WTC11 (cell line): ENCODE results near the gene GNAS. TPM values are rescaled to one million over a fixed set of nuclear protein-coding genes. Genes with fewer than 3 reads are reported as not detected.

Experiments
- ATAC-seq: fragments of 200-7000 bp; cut with Tn5 transposase; 2 replicates; pipeline ENCODE4 v1.10.0; 2021; ENCODE audit warnings: mild to moderate bottlenecking, moderate library complexity
- CTCF ChIA-PET: fragments of 300-600 bp; sonication (Branson Sonifier 250); formaldehyde crosslinking; loops from one replicate; lab custom pipeline; 2021; ENCODE audit warnings: antibody characterized with exemption; lab: Charles Lee
- POLR2A ChIA-PET: fragments of 350-600 bp; sonication (Branson Sonifier 250); formaldehyde crosslinking; loops from one replicate; lab custom pipeline; 2021; ENCODE audit warnings: antibody characterized with exemption; lab: Charles Lee
- DNase-seq: peaks from one replicate; pipeline ENCODE4 v3.0.0; 2021; ENCODE audit warnings: low spot score
- H3K27ac Mint-ChIP-seq: 2 replicates; pipeline ENCODE4 v1.8.0; 2021; ENCODE audit warnings: mixed read lengths
- H3K27me3 Mint-ChIP-seq: 2 replicates; pipeline ENCODE4 v1.8.0; 2021; ENCODE audit warnings: low read depth, mild to moderate bottlenecking, moderate library complexity, mixed read lengths
- H3K36me3 Mint-ChIP-seq: 2 replicates; pipeline ENCODE4 v1.8.0; 2021; ENCODE audit warnings: mixed read lengths
- H3K4me1 Mint-ChIP-seq: 2 replicates; pipeline ENCODE4 v1.8.0; 2022; ENCODE audit warnings: mixed read lengths
- H3K4me3 Mint-ChIP-seq: 2 replicates; pipeline ENCODE4 v1.8.0; 2021; ENCODE audit warnings: mild to moderate bottlenecking, moderate library complexity, mixed read lengths
- H3K9me3 Mint-ChIP-seq: 2 replicates; pipeline ENCODE4 v1.8.0; 2021; ENCODE audit warnings: mixed read lengths
- ARID4B ChIP-seq: sonication (generic); formaldehyde crosslinking; IDR thresholded peaks from 2 replicates; pipeline ENCODE4 v1.8.0; 2023; ENCODE audit warnings: missing genetic modification reagents, mild to moderate bottlenecking, borderline replicate concordance
- CREB1 ChIP-seq: sonication (generic); formaldehyde crosslinking; IDR thresholded peaks from 2 replicates; pipeline ENCODE4 v1.8.0; 2023; ENCODE audit warnings: mild to moderate bottlenecking, missing genetic modification reagents
- CTCF ChIP-seq: fragments of 200-600 bp; IDR thresholded peaks from 2 replicates; pipeline ENCODE4 v1.8.0; 2022; ENCODE audit warnings: antibody characterized with exemption
- IRF1 ChIP-seq: sonication (generic); formaldehyde crosslinking; IDR thresholded peaks from 2 replicates; pipeline ENCODE4 v1.8.0; 2023; ENCODE audit warnings: missing genetic modification reagents
- MYBL2 ChIP-seq: sonication (generic); formaldehyde crosslinking; IDR thresholded peaks from 2 replicates; pipeline ENCODE4 v1.8.1; 2023; ENCODE audit warnings: mild to moderate bottlenecking, moderate library complexity, missing genetic modification reagents
- NFYB ChIP-seq: sonication (generic); formaldehyde crosslinking; conservative IDR thresholded peaks from 2 replicates; pipeline ENCODE4 v1.8.0; 2022; ENCODE audit warnings: low read depth, missing genetic modification reagents
- ZMAT4 ChIP-seq: fragments of 250-450 bp; sonication (Bioruptor Pico); IDR thresholded peaks from 2 replicates; pipeline ENCODE4 v1.9.0; 2021; ENCODE audit warnings: mild to moderate bottlenecking
- ZNF219 ChIP-seq: sonication (generic); formaldehyde crosslinking; IDR thresholded peaks from 2 replicates; pipeline ENCODE4 v1.8.0; 2023; ENCODE audit warnings: missing genetic modification reagents, mild to moderate bottlenecking, borderline replicate concordance
- ZNF423 ChIP-seq: fragments of 250-450 bp; sonication (Bioruptor Pico); IDR thresholded peaks from 2 replicates; pipeline ENCODE4 v2.1.2; 2022; ENCODE audit warnings: mild to moderate bottlenecking, moderate library complexity
- ZNF512 ChIP-seq: sonication (generic); formaldehyde crosslinking; IDR thresholded peaks from 2 replicates; pipeline ENCODE4 v1.8.1; 2022; ENCODE audit warnings: missing genetic modification reagents, borderline replicate concordance
- ZNF532 ChIP-seq: fragments of 250-450 bp; sonication (Bioruptor Pico); IDR thresholded peaks from 2 replicates; pipeline ENCODE4 v1.9.0; 2021; ENCODE audit warnings: mild to moderate bottlenecking, borderline replicate concordance
- total RNA-seq: library from RNA; stranded (reverse); gene quantifications from 3 replicates; pipeline ENCODE4 v1.2.3, GENCODE V29; 2021

Gene GNAS
- total RNA-seq, 1 experiment from 2014 or later: 868 TPM

- H3K9me3 Mint-ChIP-seq: no peaks in the 10 kb centered on the region
- DNase-seq (no peak), ATAC-seq (no peak)
- H3K27me3 Mint-ChIP-seq: no peaks in the 10 kb centered on the region
- ChIA-PET CTCF (no interaction called here), POLR2A (no interaction called here)
- peaks cover 27% of the 10 kb centered on the region for H3K36me3 Mint-ChIP-seq
- H3K4me1 Mint-ChIP-seq: peaks cover 69% of the 10 kb centered on the region
- peak overlapping the region; percentile 86 for H3K27ac Mint-ChIP-seq
- peak overlapping the region; percentile 94 for H3K4me3 Mint-ChIP-seq
- no peak for TF ChIP-seq CTCF
- TF ChIP-seq ZNF512: no peak
- no peak for TF ChIP-seq ZNF532
- TF ChIP-seq NFYB (CRISPR knock-in tag): no peak
- no peak for TF ChIP-seq ARID4B (CRISPR knock-in tag)
- TF ChIP-seq ZNF423 (CRISPR knock-in tag): no peak
- no peak for TF ChIP-seq MYBL2 (CRISPR knock-in tag)
- TF ChIP-seq ZMAT4 (CRISPR knock-in tag): no peak
- TF ChIP-seq ZNF219 (CRISPR knock-in tag): no peak
- TF ChIP-seq CREB1: no peak
- TF ChIP-seq IRF1: no peak
Measured at GRCh38 chr20:58894652-58895447, 42.3 kb downstream of the GNAS start.
